Measurements from ENCODE around the gene RIPPLY1.

DNA sequence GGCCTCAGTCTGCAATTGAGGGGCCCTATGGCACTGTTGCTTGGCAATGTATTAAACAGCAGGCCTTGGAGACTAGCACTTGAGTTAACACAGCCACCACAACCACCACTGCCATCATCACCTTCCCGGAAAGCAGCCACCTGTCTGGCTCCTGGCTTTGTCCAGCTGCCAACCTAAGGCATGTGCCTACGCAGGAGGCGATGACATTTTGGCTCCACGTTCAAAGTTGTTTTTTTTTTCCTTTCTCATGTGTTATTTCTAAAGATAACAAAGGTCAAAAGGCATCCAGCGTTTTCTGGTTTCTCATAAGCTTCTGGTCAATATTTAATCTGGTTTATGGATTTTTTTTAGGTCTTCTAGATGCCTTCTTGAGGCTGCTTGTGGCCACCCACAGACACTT, 24.6 kb upstream of the RIPPLY1 start:
- TF ChIP-seq, protein P1, sequence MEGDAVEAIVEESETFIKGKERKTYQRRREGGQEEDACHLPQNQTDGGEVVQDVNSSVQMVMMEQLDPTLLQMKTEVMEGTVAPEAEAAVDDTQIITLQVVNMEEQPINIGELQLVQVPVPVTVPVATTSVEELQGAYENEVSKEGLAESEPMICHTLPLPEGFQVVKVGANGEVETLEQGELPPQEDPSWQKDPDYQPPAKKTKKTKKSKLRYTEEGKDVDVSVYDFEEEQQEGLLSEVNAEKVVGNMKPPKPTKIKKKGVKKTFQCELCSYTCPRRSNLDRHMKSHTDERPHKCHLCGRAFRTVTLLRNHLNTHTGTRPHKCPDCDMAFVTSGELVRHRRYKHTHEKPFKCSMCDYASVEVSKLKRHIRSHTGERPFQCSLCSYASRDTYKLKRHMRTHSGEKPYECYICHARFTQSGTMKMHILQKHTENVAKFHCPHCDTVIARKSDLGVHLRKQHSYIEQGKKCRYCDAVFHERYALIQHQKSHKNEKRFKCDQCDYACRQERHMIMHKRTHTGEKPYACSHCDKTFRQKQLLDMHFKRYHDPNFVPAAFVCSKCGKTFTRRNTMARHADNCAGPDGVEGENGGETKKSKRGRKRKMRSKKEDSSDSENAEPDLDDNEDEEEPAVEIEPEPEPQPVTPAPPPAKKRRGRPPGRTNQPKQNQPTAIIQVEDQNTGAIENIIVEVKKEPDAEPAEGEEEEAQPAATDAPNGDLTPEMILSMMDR (conservative IDR thresholded peaks at IDR 0.05; ENCODE audit: low read length) = no peak
- no peak for TF ChIP-seq EZH2phosphoT487 (IDR thresholded peaks at IDR 0.05; ENCODE audit: borderline replicate concordance)
